ENCODE measurements around the gene UHRF2. TPM values are rescaled to one million over a fixed set of nuclear protein-coding genes. Genes with fewer than 3 reads are reported as not detected.

The UHRF2 gene
- total and polyA plus RNA-seq, 2 donors (not counting 3 experiments of a cell fraction or from before 2014, with no cell fraction given) = 63.5 to 101 TPM

DNA sequence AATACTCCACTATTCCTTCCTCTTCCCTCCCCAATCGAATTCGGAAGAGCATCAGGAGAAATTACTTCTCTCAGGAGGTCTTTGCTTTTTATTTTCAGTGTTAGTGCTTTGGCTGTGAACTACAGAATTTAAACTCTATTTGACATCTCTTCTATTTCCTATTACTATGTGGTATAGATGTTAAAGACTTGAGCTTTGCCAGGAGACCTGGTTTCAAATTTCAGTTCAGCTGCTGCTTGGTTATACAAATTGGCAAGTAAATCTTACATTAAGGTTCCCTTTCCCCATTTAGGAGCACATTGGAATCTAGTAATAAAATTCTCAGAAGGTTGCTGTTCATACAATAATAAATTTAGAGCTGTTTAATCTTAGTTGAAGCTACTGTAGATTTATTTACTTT, 13.1 kb downstream of the UHRF2 start:
- Histone ChIP-seq H3K4me3 (replicated peaks in 1 of 3; ENCODE audit: insufficient read depth in 1 of 3, low read depth in 1 of 3, low read length in 3 of 3) (no peak overlapping the region), H3K4me2 (ENCODE audit: insufficient read depth, low read length) (no peak overlapping the region), H3K4me1 (ENCODE audit: control insufficient read depth, extremely low read depth, insufficient read depth, low read length) (peaks cover 16% of the 10 kb centered on the region), H3K27ac (ENCODE audit: insufficient read depth, low read depth, low read length) (no peak overlapping the region), H2AFZ (ENCODE audit: low read depth, low read length) (no peak overlapping the region), H3K9me1 (replicated peaks; ENCODE audit: control insufficient read depth, extremely low read depth, insufficient read depth, low read length) (no peaks in the 10 kb centered on the region), H4K20me1 (replicated peaks; ENCODE audit: control insufficient read depth, extremely low read depth, insufficient read depth, low read length) (peaks cover 4% of the 10 kb centered on the region), H3K79me2 (ENCODE audit: control insufficient read depth, insufficient read depth, low read length) (peaks cover 100% of the 10 kb centered on the region), H3K27me3 (ENCODE audit: control insufficient read depth in 2 of 2, insufficient read depth in 2 of 2, low read length in 2 of 2) (no peaks in the 10 kb centered on the region), H3K9ac (replicated peaks; ENCODE audit: extremely low read depth, insufficient read depth, low read length) (no peak overlapping the region), H3K36me3 (ENCODE audit: control insufficient read depth in 2 of 2, extremely low read depth in 1 of 2, insufficient read depth in 2 of 2, low read length in 2 of 2) (peaks cover 2 to 7% of the 10 kb centered on the region in 2 experiments), H3K9me3 (replicated peaks; ENCODE audit: control insufficient read depth, insufficient read depth, low read length) (no peaks in the 10 kb centered on the region)
- POLR2A ChIA-PET = interaction anchor here (1.0 to 1.2 kb wide), 2 partner anchors 9 to 12 kb away, joined by 5 to 6 read pairs; no protein-coding TSS in a partner anchor
- no peak for FAIRE-seq
- intact Hi-C loops (cut with micrococcal nuclease) (no loop called here), dilution Hi-C loops (cut with MboI; ENCODE audit: extremely low pct_ligation_motif_present, low sequenced_read_pairs) (no loop called here)
- BruUV-seq (replicated peaks) = no TSS peak
- no peak for DNase-seq (ENCODE audit: low read depth, low spot score)
- TF ChIP-seq EZH2 (IDR thresholded peaks at IDR 0.05; ENCODE audit: borderline replicate concordance, low read depth, low read length, severe bottlenecking) = no peak
- CTCF ChIA-PET = interaction anchor here (0.7 to 2.5 kb wide), 7 partner anchors 9 to 142 kb away, joined by 3 to 20 read pairs (median 3); partner anchors contain the start of gene UHRF2

DNA sequence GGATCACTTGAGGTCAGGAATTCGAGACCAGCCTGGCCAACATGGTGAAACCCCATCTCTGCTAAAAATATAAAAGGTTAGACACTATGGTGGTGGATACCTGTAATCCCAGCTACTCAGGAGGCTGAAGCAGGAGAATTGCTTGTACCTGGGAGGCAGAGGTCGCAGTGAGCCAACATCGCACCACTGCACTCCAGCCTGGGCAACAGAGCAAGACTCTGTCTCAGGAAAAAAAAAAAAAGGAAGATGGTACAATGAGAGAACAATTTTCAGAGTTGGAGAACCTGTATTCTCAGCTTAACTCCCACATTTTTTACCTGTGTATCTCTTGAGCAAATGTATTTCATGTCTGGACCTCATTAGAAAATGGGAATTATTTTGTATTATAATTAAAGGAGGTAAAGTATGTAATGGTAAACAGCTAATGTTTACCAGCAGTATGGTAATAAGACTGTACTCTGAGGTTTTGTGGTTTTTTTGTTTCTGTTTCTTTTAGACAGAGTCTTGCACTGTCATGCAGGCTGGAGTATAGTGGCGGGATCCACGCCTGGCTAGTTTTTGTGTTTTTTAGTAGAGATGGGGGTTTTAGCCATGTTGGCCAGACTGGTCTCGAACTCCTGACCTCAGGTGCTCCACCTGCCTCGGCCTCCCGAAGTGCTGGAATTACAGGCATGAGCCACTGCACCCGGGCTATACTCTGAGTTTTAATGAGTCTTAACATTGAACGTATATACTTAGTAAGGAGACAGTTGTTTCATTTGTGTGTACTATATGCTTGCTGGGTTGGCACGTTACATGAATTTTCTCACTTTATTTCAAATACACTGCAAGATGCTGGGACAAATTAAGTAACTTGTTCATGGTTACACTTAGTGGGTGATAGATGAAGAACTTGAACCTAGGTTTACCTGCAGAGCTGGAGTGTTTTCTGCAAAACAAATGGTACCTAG, 16.2 kb downstream of the UHRF2 start:
- Histone ChIP-seq H4K20me1 (replicated peaks; ENCODE audit: control insufficient read depth, extremely low read depth, insufficient read depth, low read length) (peaks cover 7% of the 10 kb centered on the region), H3K9ac (replicated peaks; ENCODE audit: extremely low read depth, insufficient read depth, low read length) (no peak overlapping the region), H3K27me3 (ENCODE audit: control insufficient read depth in 2 of 2, insufficient read depth in 2 of 2, low read length in 2 of 2) (no peaks in the 10 kb centered on the region), H3K4me2 (ENCODE audit: insufficient read depth, low read length) (no peak overlapping the region), H3K9me1 (replicated peaks; ENCODE audit: control insufficient read depth, extremely low read depth, insufficient read depth, low read length) (no peaks in the 10 kb centered on the region), H3K9me3 (replicated peaks; ENCODE audit: control insufficient read depth, insufficient read depth, low read length) (no peaks in the 10 kb centered on the region), H3K4me1 (ENCODE audit: control insufficient read depth, extremely low read depth, insufficient read depth, low read length) (peaks cover 37% of the 10 kb centered on the region), H3K27ac (ENCODE audit: insufficient read depth, low read depth, low read length) (no peak overlapping the region), H3K79me2 (ENCODE audit: control insufficient read depth, insufficient read depth, low read length) (peaks cover 100% of the 10 kb centered on the region), H3K4me3 (replicated peaks in 1 of 3; ENCODE audit: insufficient read depth in 1 of 3, low read depth in 1 of 3, low read length in 3 of 3) (no peak overlapping the region), H3K36me3 (ENCODE audit: control insufficient read depth in 2 of 2, extremely low read depth in 1 of 2, insufficient read depth in 2 of 2, low read length in 2 of 2) (peaks cover 0 to 8% of the 10 kb centered on the region in 2 experiments), H2AFZ (ENCODE audit: low read depth, low read length) (no peak overlapping the region)
- DNase-seq (ENCODE audit: low read depth, low spot score) = no peak
- intact Hi-C loops (cut with micrococcal nuclease) (no loop called here), dilution Hi-C loops (cut with MboI; ENCODE audit: extremely low pct_ligation_motif_present, low sequenced_read_pairs) (no loop called here)
- no TSS peak for BruUV-seq (replicated peaks)
- POLR2A ChIA-PET = no interaction called here
- CTCF ChIA-PET = interaction anchor here (0.6 to 0.7 kb wide), 2 partner anchors 11 to 139 kb away, joined by 3 read pairs; no protein-coding TSS in a partner anchor
- no peak for TF ChIP-seq POLR2AphosphoS5 (IDR thresholded peaks at IDR 0.05; ENCODE audit: insufficient read depth, low read depth, low read length)
- no peak for TF ChIP-seq MYC (IDR thresholded peaks at IDR 0.05; ENCODE audit: low read depth, low read length)
- TF ChIP-seq POLR2A (IDR thresholded peaks at IDR 0.05; ENCODE audit: low read depth, low read length) = no peak
- TF ChIP-seq, protein P1, sequence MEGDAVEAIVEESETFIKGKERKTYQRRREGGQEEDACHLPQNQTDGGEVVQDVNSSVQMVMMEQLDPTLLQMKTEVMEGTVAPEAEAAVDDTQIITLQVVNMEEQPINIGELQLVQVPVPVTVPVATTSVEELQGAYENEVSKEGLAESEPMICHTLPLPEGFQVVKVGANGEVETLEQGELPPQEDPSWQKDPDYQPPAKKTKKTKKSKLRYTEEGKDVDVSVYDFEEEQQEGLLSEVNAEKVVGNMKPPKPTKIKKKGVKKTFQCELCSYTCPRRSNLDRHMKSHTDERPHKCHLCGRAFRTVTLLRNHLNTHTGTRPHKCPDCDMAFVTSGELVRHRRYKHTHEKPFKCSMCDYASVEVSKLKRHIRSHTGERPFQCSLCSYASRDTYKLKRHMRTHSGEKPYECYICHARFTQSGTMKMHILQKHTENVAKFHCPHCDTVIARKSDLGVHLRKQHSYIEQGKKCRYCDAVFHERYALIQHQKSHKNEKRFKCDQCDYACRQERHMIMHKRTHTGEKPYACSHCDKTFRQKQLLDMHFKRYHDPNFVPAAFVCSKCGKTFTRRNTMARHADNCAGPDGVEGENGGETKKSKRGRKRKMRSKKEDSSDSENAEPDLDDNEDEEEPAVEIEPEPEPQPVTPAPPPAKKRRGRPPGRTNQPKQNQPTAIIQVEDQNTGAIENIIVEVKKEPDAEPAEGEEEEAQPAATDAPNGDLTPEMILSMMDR (IDR thresholded peaks at IDR 0.05; ENCODE audit: extremely low read depth in 1 of 2, insufficient read depth in 1 of 2, low read depth in 1 of 2, low read length in 2 of 2) = no peak
- no peak for TF ChIP-seq GATA2 (IDR thresholded peaks at IDR 0.05; ENCODE audit: insufficient read depth, insufficient read length, low read depth, low read length)
- TF ChIP-seq JUN (IDR thresholded peaks at IDR 0.05; ENCODE audit: borderline replicate concordance, insufficient read depth, insufficient read length, low read depth) = no peak
- TF ChIP-seq, protein P2, sequence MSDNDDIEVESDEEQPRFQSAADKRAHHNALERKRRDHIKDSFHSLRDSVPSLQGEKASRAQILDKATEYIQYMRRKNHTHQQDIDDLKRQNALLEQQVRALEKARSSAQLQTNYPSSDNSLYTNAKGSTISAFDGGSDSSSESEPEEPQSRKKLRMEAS (IDR thresholded peaks at IDR 0.05; ENCODE audit: insufficient read depth, insufficient read length) = no peak
- no peak for TF ChIP-seq EZH2 (IDR thresholded peaks at IDR 0.05; ENCODE audit: borderline replicate concordance, low read depth, low read length, severe bottlenecking)
- TF ChIP-seq FOS (IDR thresholded peaks at IDR 0.05; ENCODE audit: borderline replicate concordance, insufficient read depth, low read length) = no peak
- no peak for FAIRE-seq
